NCI-H2081 (cell line): ENCODE measurements around the gene PCDHB7.
"Not testable (repeated sequence)": the region's sequence is repeated elsewhere in the genome, so short reads cannot be mapped to it uniquely, and the experiment has no call there.

Source experiments
- DNase-seq, 2 experiments: peaks; one replicate each; lab custom pipeline; 2025; lab: John Stamatoyannopoulos, UW

Gene PCDHB7

GRCh38 chr5:141172381-141173204, at the start of gene PCDHB7:
PCDHB7 (plus strand) TSS chr5:141172644; CDS start chr5:141172836, 192 bp downstream.
- peak; percentile 19 to 34 for DNase-seq

GRCh38 chr5:141123396-141124135, 48.9 kb upstream of the PCDHB7 start:
- not testable (repeated sequence) for DNase-seq

- no peak for DNase-seq
These were observed 45.1 kb upstream of the PCDHB7 start for GRCh38 chr5:141127305-141127704.

- no peak for DNase-seq
These were observed 37.3 kb upstream of the PCDHB7 start, which contains the start of gene PCDHB5 for GRCh38 chr5:141135030-141135717. PCDHB5 (plus strand) TSS chr5:141135206; CDS start chr5:141135435, 229 bp downstream.

- no peak for DNase-seq
These were observed 36.7 kb upstream of the PCDHB7 start for GRCh38 chr5:141135718-141136266.

DNA sequence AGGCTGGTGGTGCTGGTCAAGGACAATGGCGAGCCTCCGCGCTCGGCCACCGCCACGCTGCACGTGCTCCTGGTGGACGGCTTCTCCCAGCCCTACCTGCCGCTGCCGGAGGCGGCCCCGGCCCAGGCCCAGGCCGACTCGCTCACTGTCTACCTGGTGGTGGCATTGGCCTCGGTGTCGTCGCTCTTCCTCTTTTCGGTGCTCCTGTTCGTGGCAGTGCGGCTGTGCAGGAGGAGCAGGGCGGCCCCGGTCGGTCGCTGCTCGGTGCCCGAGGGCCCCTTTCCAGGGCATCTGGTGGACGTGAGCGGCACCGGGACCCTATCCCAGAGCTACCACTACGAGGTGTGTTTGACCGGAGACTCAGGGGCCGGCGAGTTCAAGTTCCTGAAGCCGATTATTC, 35.1 kb upstream of the PCDHB7 start:
- not testable (repeated sequence) for DNase-seq

DNA sequence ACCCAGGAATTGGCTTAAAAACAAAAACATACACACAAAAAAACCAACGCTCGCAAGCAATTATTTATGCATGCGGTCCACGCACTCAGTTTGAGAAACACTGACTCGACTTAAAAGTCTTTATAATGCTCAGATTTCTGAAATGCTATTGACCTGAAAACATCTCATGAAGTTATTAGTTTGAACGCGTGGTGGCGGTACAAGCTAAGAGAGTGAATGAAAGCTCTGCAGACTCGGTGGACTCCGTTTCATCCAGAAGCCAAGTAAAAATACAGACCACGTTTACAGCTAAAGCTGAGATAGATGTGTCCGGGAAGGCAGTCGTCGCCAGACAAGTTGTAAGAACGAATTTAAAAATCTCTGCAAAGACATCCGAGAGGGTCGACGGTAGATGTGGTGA, 22.6 kb upstream of the PCDHB7 start, which contains the start of gene PCDHB6:
Gene PCDHB6, plus strand, starts transcription at position 246 of the 400 bp plus-strand sequence. CDS start 201 bp downstream, outside the sequence.
- DNase-seq = no peak

DNA sequence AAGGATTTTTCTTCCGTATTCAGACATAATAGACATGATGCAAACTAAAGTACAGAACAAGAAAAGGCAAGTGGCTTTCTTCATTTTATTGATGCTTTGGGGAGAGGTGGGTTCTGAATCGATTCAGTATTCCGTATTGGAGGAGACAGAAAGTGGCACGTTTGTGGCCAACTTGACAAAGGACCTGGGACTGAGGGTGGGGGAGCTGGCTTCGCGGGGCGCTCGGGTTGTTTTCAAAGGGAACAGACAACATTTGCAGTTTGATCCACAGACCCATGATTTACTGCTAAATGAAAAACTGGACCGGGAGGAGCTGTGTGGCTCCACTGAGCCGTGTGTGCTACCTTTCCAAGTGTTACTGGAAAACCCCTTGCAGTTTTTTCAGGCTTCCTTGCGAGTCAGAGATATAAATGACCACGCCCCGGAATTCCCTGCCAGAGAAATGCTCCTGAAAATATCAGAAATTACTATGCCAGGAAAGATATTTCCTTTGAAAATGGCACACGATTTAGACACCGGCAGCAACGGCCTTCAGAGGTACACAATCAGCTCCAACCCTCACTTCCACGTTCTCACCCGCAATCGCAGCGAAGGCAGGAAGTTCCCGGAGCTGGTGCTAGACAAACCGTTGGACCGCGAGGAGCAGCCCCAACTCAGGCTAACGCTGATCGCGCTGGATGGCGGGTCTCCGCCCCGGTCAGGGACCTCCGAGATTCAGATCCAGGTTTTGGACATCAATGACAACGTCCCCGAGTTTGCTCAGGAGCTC, 22.0 kb upstream of the PCDHB7 start:
- no peak for DNase-seq

DNA sequence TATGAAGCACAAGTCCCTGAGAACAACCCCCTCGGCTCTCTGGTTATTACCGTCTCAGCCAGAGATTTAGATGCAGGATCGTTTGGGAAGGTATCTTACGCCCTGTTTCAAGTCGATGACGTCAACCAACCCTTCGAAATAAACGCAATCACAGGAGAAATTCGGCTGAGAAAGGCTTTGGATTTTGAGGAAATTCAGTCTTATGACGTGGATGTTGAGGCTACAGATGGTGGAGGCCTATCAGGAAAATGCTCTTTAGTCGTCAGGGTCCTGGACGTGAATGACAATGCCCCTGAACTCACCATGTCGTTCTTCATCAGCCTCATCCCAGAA, 21.5 kb upstream of the PCDHB7 start:
- DNase-seq = no peak

DNA sequence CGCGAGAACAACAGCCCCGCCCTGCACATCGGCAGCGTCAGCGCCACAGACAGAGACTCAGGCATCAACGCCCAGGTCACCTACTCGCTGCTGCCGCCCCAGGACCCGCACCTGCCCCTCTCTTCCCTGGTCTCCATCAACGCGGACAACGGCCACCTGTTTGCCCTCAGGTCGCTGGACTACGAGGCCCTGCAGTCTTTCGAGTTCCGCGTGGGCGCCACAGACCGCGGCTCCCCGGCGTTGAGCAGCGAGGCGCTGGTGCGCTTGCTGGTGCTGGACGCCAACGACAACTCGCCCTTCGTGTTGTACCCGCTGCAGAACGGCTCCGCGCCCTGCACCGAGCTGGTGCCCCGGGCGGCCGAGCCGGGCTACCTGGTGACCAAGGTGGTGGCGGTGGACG, 20.8 kb upstream of the PCDHB7 start:
- not testable (repeated sequence) for DNase-seq

- not testable (repeated sequence) for DNase-seq
These were observed 20.3 kb upstream of the PCDHB7 start for GRCh38 chr5:141152096-141152495.

DNA sequence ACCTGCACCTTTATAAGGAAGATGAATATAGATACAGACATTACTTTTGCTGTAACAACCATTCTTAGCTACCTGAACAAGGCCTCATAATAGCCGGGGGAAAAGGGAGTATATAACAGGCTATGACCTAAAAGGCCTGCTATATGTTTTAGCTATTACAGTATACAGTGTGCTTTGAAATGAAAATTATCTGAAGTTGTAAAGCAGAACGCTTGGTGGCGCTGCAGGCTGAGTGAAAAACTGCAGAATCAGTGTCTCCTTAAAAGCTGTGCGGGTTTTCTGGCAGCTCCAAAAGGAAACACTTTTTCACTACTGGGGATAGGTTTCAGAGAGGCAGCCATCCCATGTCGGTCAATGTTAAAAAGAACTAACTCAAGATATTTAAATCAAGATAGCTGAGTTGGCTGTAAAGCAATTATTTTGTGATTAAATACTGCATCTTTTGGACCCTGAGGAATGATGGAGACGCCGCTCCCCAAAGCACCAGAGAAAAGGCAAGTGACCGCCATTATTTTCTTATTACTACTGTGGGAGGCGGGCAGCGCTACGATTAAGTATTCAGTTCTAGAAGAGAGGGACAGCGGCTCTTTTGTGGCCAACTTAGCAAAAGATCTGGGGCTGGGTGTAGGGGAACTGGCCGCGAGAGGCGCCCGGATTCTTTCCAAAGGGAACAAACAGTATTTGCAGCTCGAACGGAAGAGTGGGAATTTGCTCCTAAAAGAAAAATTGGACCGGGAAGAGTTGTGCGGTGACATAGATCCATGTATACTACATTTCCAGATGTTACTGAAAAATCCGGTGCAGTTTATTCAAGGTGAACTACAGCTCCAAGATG, 16.7 kb upstream of the PCDHB7 start:
- DNase-seq = peak in 1 of 2 experiments; percentile 12

DNA sequence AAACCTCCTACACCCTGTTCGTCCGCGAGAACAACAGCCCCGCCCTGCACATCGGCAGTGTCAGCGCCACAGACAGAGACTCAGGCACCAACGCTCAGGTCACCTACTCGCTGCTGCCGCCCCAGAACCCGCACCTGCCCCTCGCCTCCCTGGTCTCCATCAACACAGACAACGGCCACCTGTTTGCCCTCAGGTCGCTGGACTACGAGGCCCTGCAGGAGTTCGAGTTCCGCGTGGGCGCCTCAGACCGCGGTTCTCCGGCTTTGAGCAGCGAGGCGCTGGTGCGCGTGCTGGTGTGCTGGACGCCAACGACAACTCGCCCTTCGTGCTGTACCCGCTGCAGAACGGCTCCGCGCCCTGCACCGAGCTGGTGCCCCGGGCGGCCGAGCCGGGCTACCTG, 15.1 kb upstream of the PCDHB7 start:
- DNase-seq = not testable (repeated sequence)

DNA sequence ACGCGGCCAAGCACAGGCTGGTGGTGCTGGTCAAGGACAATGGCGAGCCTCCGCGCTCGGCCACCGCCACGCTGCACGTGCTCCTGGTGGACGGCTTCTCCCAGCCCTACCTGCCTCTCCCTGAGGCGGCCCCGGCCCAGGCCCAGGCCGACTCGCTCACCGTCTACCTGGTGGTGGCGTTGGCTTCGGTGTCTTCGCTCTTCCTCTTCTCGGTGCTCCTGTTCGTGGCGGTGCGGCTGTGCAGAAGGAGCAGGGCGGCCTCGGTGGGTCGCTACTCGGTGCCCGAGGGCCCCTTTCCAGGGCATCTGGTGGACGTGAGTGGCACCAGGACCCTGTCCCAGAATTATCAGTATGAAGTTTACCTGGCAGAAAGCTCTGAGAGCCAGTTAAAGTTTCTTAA, 14.5 kb upstream of the PCDHB7 start:
- DNase-seq = not testable (repeated sequence)

DNA sequence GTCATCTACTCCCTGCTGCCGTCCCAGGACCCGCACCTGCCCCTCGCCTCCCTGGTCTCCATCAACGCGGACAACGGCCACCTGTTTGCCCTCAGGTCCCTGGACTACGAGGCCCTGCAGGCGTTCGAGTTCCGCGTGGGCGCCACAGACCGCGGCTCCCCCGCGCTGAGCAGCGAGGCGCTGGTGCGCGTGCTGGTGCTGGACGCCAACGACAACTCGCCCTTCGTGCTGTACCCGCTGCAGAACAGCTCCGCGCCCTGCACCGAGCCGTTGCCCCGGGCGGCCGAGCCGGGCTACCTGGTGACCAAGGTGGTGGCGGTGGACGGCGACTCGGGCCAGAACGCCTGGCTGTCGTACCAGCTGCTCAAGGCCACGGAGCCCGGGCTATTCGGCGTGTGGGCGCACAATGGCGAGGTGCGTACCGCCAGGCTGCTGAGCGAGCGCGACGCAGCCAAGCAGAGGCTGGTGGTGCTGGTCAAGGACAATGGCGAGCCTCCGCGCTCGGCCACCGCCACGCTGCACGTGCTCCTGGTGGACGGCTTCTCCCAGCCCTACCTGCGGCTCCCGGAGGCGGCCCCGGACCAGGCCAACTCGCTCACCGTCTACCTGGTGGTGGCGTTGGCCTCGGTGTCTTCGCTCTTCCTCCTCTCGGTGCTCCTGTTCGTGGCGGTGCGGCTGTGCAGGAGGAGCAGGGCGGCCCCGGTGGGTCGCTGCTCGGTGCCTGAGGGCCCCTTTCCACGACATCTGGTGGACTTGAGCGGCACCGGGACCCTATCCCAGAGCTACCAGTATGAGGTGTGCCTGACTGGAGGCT, 2.1 kb downstream of the PCDHB7 start:
- DNase-seq = not testable (repeated sequence)

GRCh38 chr5:141175933-141176332, 3.5 kb downstream of the PCDHB7 start:
- no peak for DNase-seq

DNA sequence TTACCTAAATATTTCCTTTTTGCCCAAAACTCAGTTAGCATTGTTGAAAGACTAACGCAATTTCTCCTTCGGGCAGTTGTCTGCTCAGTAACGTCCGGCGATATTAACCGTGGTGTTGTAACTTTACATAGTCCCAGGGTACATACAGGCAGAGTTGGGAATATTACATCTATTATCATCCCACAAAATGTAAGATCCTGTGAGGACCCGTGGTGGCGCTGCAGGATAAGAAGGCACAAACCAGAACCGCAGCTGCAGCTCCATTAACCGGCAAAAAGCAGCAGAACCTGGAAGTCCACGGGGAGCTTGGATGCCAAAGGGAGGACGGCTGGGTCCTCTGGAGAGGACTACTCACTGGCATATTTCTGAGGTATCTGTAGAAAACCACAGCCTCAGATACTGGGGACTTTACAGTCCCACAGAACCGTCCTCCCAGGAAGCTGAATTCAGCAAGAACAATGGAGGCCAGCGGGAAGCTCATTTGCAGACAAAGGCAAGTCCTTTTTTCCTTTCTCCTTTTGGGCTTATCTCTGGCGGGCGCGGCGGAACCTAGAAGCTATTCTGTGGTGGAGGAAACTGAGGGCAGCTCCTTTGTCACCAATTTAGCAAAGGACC, 5.2 kb downstream of the PCDHB7 start, which contains the start of gene PCDHB8:
Gene PCDHB8, plus strand, starts transcription at position 214 of the 615 bp plus-strand sequence. Its CDS starts 245 bp downstream, at position 459.
- not testable (repeated sequence) for DNase-seq

GRCh38 chr5:141179371-141179770, 6.9 kb downstream of the PCDHB7 start:
- DNase-seq = not testable (repeated sequence)

GRCh38 chr5:141179876-141180275, 7.4 kb downstream of the PCDHB7 start:
- not testable (repeated sequence) for DNase-seq
